Neural progenitor cell (in vitro differentiated cells): ENCODE measurements around the gene HNRNPL. TPM values are rescaled to one million over a fixed set of nuclear protein-coding genes. Genes with fewer than 3 reads are reported as not detected.
"Not testable (repeated sequence)": the region's sequence is repeated elsewhere in the genome, so short reads cannot be mapped to it uniquely, and the experiment has no call there.

Source experiments
- DNase-seq: peaks from one replicate; pipeline ENCODE4 v3.0.0-alpha.2; 2016; ENCODE audit warnings: low spot score
- H2AFZ ChIP-seq: fragments of 200-600 bp; sonication (generic); replicated peaks from 2 replicates; pipeline ENCODE4 v1.6.1; 2016; ENCODE audit warnings: antibody characterized with exemption
- H3F3A ChIP-seq: fragments of 200-600 bp; sonication (generic); 2 replicates; pipeline ENCODE4 v1.6.1; 2016; ENCODE audit warnings: antibody characterized with exemption, low read depth
- H3K27ac ChIP-seq: fragments of 200-600 bp; sonication (generic); 2 replicates; pipeline ENCODE4 v1.5.1; 2016; ENCODE audit warnings: mild to moderate bottlenecking
- H3K27me3 ChIP-seq: fragments of 200-600 bp; sonication (generic); 2 replicates; pipeline ENCODE4 v1.6.1; 2016; ENCODE audit warnings: mild to moderate bottlenecking, moderate library complexity
- H3K36me3 ChIP-seq: fragments of 200-600 bp; sonication (generic); 2 replicates; pipeline ENCODE4 v1.5.1; 2016
- H3K4me1 ChIP-seq: fragments of 200-600 bp; sonication (generic); 2 replicates; pipeline ENCODE4 v1.6.1; 2016; ENCODE audit warnings: mixed run types
- H3K4me2 ChIP-seq: fragments of 200-600 bp; sonication (generic); 2 replicates; pipeline ENCODE4 v1.6.1; 2016
- H3K4me3 ChIP-seq: fragments of 200-600 bp; sonication (generic); 2 replicates; pipeline ENCODE4 v1.5.1; 2016
- H3K79me2 ChIP-seq: fragments of 200-600 bp; sonication (generic); 2 replicates; pipeline ENCODE4 v1.6.1; 2016; ENCODE audit warnings: low read depth
- H3K9ac ChIP-seq: fragments of 200-600 bp; sonication (generic); 2 replicates; pipeline ENCODE4 v1.6.1; 2016
- H3K9me3 ChIP-seq: fragments of 200-600 bp; sonication (generic); 2 replicates; pipeline ENCODE4 v1.5.1; 2016; ENCODE audit warnings: low read depth
- H4K20me1 ChIP-seq: fragments of 200-600 bp; sonication (generic); 2 replicates; pipeline ENCODE4 v1.6.1; 2016; ENCODE audit warnings: low read depth
- H3K27ac Mint-ChIP-seq: 3 replicates; pipeline ENCODE4 v1.8.0; 2021; ENCODE audit warnings: mixed read lengths
- H3K27me3 Mint-ChIP-seq: 2 replicates; pipeline ENCODE4 v1.8.0; 2022; ENCODE audit warnings: low read depth, mild to moderate bottlenecking, inconsistent platforms, moderate library complexity, mixed read lengths; ENCODE audit not compliant: insufficient read depth
- H3K36me3 Mint-ChIP-seq: 3 replicates; pipeline ENCODE4 v1.8.0; 2021; ENCODE audit warnings: mixed read lengths
- H3K4me1 Mint-ChIP-seq: 3 replicates; pipeline ENCODE4 v1.8.0; 2021; ENCODE audit warnings: mixed read lengths
- H3K4me3 Mint-ChIP-seq: 3 replicates; pipeline ENCODE4 v1.8.0; 2021; ENCODE audit warnings: mild to moderate bottlenecking, moderate library complexity, mixed read lengths
- H3K9me3 Mint-ChIP-seq: 3 replicates; pipeline ENCODE4 v1.8.0; 2020; ENCODE audit warnings: mixed read lengths
- EZH2 ChIP-seq: fragments of 200-600 bp; sonication (generic); IDR thresholded peaks from 2 replicates; pipeline ENCODE4 v1.6.1; 2017; ENCODE audit warnings: antibody characterized with exemption, mild to moderate bottlenecking, moderate library complexity
- EZH2phosphoT487 ChIP-seq: fragments of 200-600 bp; sonication (generic); IDR thresholded peaks from 2 replicates; pipeline ENCODE4 v1.6.1; 2017; ENCODE audit warnings: antibody characterized with exemption
- total RNA-seq: library from RNA; depleted of rRNA; stranded (reverse); fragments of >200 nt; gene quantifications from 2 replicates; pipeline ENCODE4 v1.2.3, GENCODE V29; 2015; ENCODE audit warnings: low replicate concordance
- TF ChIP-seq, protein P1 (sequence below): fragments of 200-600 bp; sonication (generic); IDR thresholded peaks from 2 replicates; pipeline ENCODE4 v1.5.1; 2017; ENCODE audit warnings: antibody characterized with exemption, mild to moderate bottlenecking

HNRNPL gene
- total RNA-seq, 1 donor from 2014 or later: 436 TPM

DNA sequence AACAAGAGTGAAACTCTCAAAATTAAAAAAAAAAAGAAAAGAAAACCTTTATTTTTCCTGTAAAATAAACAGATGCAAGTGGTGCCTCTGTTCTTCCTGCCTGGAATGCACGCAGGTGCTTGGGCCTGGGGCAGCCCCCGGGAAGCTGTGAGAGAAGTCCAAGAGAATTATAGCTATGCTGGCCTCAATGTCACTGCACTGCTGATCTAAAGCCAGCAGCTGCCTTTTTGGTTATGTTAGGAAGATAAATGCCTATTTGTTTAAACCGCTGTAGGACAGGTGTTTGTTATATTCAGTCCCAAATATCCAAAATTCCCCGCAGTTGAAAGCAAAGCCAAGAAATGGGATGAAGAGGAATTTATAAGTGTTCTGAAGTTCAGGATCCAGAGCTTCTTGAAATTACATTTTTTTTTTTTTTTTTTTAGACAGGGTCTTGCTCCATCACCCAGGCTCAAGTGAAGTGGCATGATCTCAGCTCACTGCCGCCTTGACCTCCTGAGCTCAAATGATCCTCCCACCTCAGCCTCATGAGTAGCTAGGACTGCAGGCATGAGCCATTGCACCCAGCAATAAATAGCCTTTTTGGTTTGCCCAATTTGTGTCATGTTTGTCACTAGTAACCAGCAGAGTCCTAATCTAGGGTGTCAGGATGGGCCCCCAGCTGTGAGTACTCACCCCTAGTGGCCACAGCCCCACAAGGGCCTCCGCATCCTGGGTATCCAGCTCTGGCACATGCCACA, 26.0 kb upstream of the HNRNPL start:
- no peaks in the 10 kb centered on the region for H3K9me3 Mint-ChIP-seq
- no peak overlapping the region for H3K27ac ChIP-seq
- no peak overlapping the region for H3K27ac Mint-ChIP-seq
- no peaks in the 10 kb centered on the region for H4K20me1 ChIP-seq
- H3K4me1 ChIP-seq: peaks cover 8% of the 10 kb centered on the region
- peaks cover 2% of the 10 kb centered on the region for H3F3A ChIP-seq
- H3K4me3 ChIP-seq: no peak overlapping the region
- H3K27me3 Mint-ChIP-seq: peaks cover 10% of the 10 kb centered on the region
- TF ChIP-seq, protein P1, sequence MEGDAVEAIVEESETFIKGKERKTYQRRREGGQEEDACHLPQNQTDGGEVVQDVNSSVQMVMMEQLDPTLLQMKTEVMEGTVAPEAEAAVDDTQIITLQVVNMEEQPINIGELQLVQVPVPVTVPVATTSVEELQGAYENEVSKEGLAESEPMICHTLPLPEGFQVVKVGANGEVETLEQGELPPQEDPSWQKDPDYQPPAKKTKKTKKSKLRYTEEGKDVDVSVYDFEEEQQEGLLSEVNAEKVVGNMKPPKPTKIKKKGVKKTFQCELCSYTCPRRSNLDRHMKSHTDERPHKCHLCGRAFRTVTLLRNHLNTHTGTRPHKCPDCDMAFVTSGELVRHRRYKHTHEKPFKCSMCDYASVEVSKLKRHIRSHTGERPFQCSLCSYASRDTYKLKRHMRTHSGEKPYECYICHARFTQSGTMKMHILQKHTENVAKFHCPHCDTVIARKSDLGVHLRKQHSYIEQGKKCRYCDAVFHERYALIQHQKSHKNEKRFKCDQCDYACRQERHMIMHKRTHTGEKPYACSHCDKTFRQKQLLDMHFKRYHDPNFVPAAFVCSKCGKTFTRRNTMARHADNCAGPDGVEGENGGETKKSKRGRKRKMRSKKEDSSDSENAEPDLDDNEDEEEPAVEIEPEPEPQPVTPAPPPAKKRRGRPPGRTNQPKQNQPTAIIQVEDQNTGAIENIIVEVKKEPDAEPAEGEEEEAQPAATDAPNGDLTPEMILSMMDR: no peak
- TF ChIP-seq EZH2 (no peak), EZH2phosphoT487 (no peak)
- no peak overlapping the region for H2AFZ ChIP-seq
- H3K27me3 ChIP-seq: no peaks in the 10 kb centered on the region
- H3K9me3 ChIP-seq: no peaks in the 10 kb centered on the region
- H3K79me2 ChIP-seq: no peaks in the 10 kb centered on the region
- DNase-seq: no peak
- no peak overlapping the region for H3K4me3 Mint-ChIP-seq
- no peak overlapping the region for H3K9ac ChIP-seq
- H3K36me3 ChIP-seq: no peaks in the 10 kb centered on the region
- peaks cover 12% of the 10 kb centered on the region for H3K4me1 Mint-ChIP-seq
- no peak overlapping the region for H3K4me2 ChIP-seq
- H3K36me3 Mint-ChIP-seq: no peaks in the 10 kb centered on the region

DNA sequence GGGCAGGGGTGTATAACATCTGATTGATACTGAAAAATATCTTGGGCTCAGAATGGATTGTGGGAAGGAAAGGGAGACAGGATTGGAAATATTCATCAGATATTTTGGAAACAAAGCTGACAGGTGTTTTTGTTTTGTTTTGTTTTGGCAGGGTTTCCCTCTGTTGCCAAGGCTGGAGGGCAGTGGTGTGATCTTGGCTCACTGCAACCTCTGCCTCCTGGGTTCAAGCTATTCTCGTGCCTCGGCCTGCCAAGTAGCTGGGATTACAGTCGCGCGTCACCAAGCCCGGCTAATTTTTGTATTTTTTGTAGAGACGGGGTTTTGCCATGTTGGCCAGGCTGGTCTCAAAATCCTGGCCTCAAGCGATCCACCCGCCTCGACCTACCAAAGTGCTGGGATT, 23.6 kb upstream of the HNRNPL start:
- H4K20me1 ChIP-seq, H3K36me3 ChIP-seq, H3K4me3 ChIP-seq, H3K36me3 Mint-ChIP-seq, H3K27ac ChIP-seq, H3K9ac ChIP-seq, H3K9me3 Mint-ChIP-seq, DNase-seq, H3K4me2 ChIP-seq, H3K4me3 Mint-ChIP-seq, H3F3A ChIP-seq, H3K9me3 ChIP-seq, H2AFZ ChIP-seq, H3K79me2 ChIP-seq: not testable (repeated sequence)
- Histone ChIP-seq H3K27me3 (peaks cover 17% of the 10 kb centered on the region), H3K4me1 (peaks cover 11% of the 10 kb centered on the region)
- Mint-ChIP-seq H3K27me3 (peaks cover 14% of the 10 kb centered on the region), H3K4me1 (peaks cover 15% of the 10 kb centered on the region), H3K27ac (peak overlapping the region; percentile 9)

DNA sequence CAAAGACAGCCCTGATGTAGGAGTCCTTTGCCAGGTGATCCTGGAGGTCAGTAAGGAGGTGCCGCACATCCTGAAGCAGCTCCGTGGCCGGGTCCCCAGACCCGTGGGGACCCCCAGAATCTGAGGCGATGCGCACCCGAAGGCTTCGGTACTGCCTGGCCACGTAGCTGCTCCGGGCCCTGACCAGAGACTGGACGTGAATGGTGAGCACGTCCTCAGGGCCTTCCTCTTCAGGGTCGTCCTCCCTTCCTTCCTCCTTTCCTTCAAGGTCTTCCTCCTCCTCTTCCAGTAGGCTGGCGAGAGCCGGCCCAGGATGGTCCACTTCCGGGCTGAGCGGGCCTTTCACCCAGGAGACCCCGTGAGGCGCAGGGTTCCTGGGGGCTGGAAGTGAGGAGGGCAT, 20.8 kb upstream of the HNRNPL start:
- no peak overlapping the region for H3K9ac ChIP-seq
- Mint-ChIP-seq H3K4me3 (no peak overlapping the region), H3K27me3 (peaks cover 14% of the 10 kb centered on the region), H3K27ac (no peak overlapping the region), H3K9me3 (peaks cover 2% of the 10 kb centered on the region), H3K4me1 (peaks cover 16% of the 10 kb centered on the region), H3K36me3 (no peaks in the 10 kb centered on the region)
- no peaks in the 10 kb centered on the region for H3K9me3 ChIP-seq
- peaks cover 3% of the 10 kb centered on the region for H3K4me1 ChIP-seq
- no peaks in the 10 kb centered on the region for H3K79me2 ChIP-seq
- H3K4me2 ChIP-seq: no peak overlapping the region
- no peaks in the 10 kb centered on the region for H3K36me3 ChIP-seq
- no peak overlapping the region for H3K4me3 ChIP-seq
- H3K27ac ChIP-seq: no peak overlapping the region
- peaks cover 2% of the 10 kb centered on the region for H3F3A ChIP-seq
- TF ChIP-seq EZH2 (no peak), EZH2phosphoT487 (no peak)
- TF ChIP-seq, protein P1: no peak
- H4K20me1 ChIP-seq: no peaks in the 10 kb centered on the region
- no peak for DNase-seq
- no peak overlapping the region for H2AFZ ChIP-seq
- peaks cover 17% of the 10 kb centered on the region for H3K27me3 ChIP-seq

DNA sequence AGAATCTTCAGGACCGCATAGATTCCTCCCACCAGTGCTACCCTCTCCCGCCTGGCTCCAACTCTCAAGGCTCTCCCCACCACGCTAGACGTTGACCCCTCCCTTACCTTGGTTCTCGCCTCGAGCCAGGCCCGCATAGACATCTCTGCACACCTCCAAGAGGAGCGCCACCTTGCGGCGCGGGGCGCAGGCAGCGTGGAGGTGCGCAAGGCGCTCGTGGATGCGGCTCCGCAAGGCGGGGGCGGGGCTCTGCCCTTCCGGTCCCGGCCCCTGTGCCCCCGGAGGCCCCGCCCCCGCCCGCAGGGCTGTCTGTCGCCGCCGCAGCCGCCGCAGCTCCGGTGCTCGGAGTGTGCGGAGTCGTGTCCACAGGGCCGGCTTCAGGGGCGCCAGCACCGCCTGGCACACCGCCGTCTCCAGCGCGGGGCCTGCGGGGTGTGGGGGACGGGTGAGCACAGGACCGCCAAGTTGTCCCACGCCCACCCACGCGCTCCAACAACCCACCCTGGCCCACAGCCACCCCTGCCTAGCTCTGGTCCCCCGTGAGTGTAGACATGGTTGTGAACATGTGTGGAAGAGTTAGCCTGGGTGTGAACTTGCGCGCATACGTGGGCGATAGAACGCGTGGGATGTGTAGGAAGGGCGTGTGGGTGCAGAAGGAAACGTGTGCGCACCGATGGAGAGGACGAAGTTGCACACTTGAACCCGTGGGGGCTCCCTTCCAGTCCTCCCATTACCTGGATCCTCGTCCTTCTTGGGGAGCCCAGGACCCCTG, 20.2 kb upstream of the HNRNPL start:
- peak overlapping the region; percentile 96 for H2AFZ ChIP-seq
- H3K79me2 ChIP-seq: no peaks in the 10 kb centered on the region
- no peak overlapping the region for H3K27ac Mint-ChIP-seq
- peak overlapping the region; percentile 64 for H3K4me2 ChIP-seq
- DNase-seq: peak; percentile 81
- no peaks in the 10 kb centered on the region for H4K20me1 ChIP-seq
- no peak overlapping the region for H3K9ac ChIP-seq
- peaks cover 3% of the 10 kb centered on the region for H3K4me1 ChIP-seq
- H3K4me3 Mint-ChIP-seq: peak overlapping the region; percentile 75
- peaks cover 2% of the 10 kb centered on the region for H3F3A ChIP-seq
- H3K9me3 ChIP-seq: no peaks in the 10 kb centered on the region
- peak overlapping the region; percentile 28 for H3K4me3 ChIP-seq
- H3K36me3 ChIP-seq: no peaks in the 10 kb centered on the region
- H3K36me3 Mint-ChIP-seq: no peaks in the 10 kb centered on the region
- peaks cover 17% of the 10 kb centered on the region for H3K27me3 ChIP-seq
- H3K27me3 Mint-ChIP-seq: peaks cover 14% of the 10 kb centered on the region
- H3K4me1 Mint-ChIP-seq: peaks cover 20% of the 10 kb centered on the region
- peaks cover 2% of the 10 kb centered on the region for H3K9me3 Mint-ChIP-seq
- TF ChIP-seq, protein P1: peak; percentile 69
- TF ChIP-seq EZH2phosphoT487 (no peak), EZH2 (no peak)
- H3K27ac ChIP-seq: no peak overlapping the region
